Mesendoderm (in vitro differentiated cells): ENCODE data around the gene RBMX.

Experiments
- DNase-seq: peaks from one replicate; pipeline ENCODE4 v3.0.0; 2013
- H2AK5ac ChIP-seq: 2 replicates; pipeline ENCODE4 v1.6.1; 2013; ENCODE audit warnings: low read length, inconsistent platforms
- H2BK120ac ChIP-seq: 2 replicates; pipeline ENCODE4 v1.6.1; 2013; ENCODE audit warnings: low read depth, mild to moderate bottlenecking, low read length, moderate library complexity, mixed read lengths
- H2BK15ac ChIP-seq: replicated peaks from 2 replicates; pipeline ENCODE4 v1.6.1; 2013; ENCODE audit warnings: low read depth, mild to moderate bottlenecking, moderate library complexity
- H2BK5ac ChIP-seq: 2 replicates; pipeline ENCODE4 v1.6.1; 2013; ENCODE audit warnings: low read length, inconsistent platforms
- H3K18ac ChIP-seq: 2 replicates; pipeline ENCODE4 v1.6.1; 2013; ENCODE audit warnings: mild to moderate bottlenecking, low read length, mixed read lengths
- H3K23ac ChIP-seq: one replicate; pipeline ENCODE4 v1.6.1; 2013; ENCODE audit warnings: low read length
- H3K27ac ChIP-seq: 2 replicates; pipeline ENCODE4 v1.5.1; 2013; ENCODE audit warnings: low read depth, mild to moderate bottlenecking, inconsistent platforms, low read length, moderate library complexity
- H3K27me3 ChIP-seq: 2 replicates; pipeline ENCODE4 v1.6.1; 2013; ENCODE audit warnings: low read length, control low read depth, mild to moderate bottlenecking, inconsistent platforms; ENCODE audit not compliant: insufficient read depth, poor library complexity
- H3K36me3 ChIP-seq: 2 replicates; pipeline ENCODE4 v1.6.1; 2013; ENCODE audit warnings: low read length, inconsistent platforms; ENCODE audit not compliant: control insufficient read depth, insufficient read depth
- H3K4ac ChIP-seq: one replicate; pipeline ENCODE4 v1.6.1; 2013; ENCODE audit warnings: low read depth, mild to moderate bottlenecking, low read length, moderate library complexity
- H3K4me1 ChIP-seq: 2 replicates; pipeline ENCODE4 v1.6.1; 2013; ENCODE audit warnings: low read depth, low read length, inconsistent platforms; ENCODE audit not compliant: control insufficient read depth
- H3K4me2 ChIP-seq: 2 replicates; pipeline ENCODE4 v1.6.1; 2013; ENCODE audit warnings: low read length
- H3K4me3 ChIP-seq: 2 replicates; pipeline ENCODE4 v1.5.1; 2013; ENCODE audit warnings: mild to moderate bottlenecking, low read length
- H3K56ac ChIP-seq: one replicate; pipeline ENCODE4 v1.6.1; 2013; ENCODE audit warnings: low read length
- H3K79me1 ChIP-seq: 2 replicates; pipeline ENCODE4 v1.6.1; 2013; ENCODE audit warnings: low read length, inconsistent platforms
- H3K79me2 ChIP-seq: 2 replicates; pipeline ENCODE4 v1.6.1; 2013; ENCODE audit warnings: mild to moderate bottlenecking, low read length; ENCODE audit not compliant: control insufficient read depth, insufficient read depth
- H3K9ac ChIP-seq: 2 replicates; pipeline ENCODE4 v1.6.1; 2013; ENCODE audit warnings: low read length, inconsistent platforms
- H4K5ac ChIP-seq: one replicate; pipeline ENCODE4 v1.6.1; 2013; ENCODE audit warnings: low read length
- H4K8ac ChIP-seq: one replicate; pipeline ENCODE4 v1.6.1; 2013; ENCODE audit warnings: low read depth, mild to moderate bottlenecking, control low read depth, low read length, moderate library complexity
- WGBS: extraction: QIAGEN DNeasy Blood & Tissue Kit; methylation state at CpG from one replicate; pipeline ENCODE4 v1.1.7; 2013; ENCODE audit warnings: low lambda C conversion rate, missing lambda C conversion rate; ENCODE audit not compliant: insufficient coverage; ENCODE audit errors: extremely low coverage; 5-methylcytosine and 5-hydroxymethylcytosine counted together

Gene RBMX

DNA sequence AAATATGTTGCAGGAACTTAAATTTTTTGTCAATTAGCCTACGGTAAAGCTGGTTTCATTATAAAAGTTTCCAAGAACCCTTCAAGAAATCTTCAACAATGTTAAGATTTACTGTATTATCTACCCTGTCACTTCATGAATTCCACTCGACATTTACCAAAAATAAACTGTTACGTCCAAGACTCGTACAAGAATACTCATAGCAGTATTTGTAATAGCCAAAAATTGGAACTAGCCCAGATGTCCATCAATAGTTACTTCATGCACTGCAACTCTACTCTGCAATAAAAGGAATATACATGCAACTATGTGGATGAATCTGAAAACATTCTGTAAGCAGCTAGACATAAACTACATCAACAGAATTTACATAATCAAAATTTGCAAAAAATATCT lies 13.4 kb downstream of the RBMX start:
- Histone ChIP-seq H4K8ac (no peak overlapping the region), H3K56ac (no peak overlapping the region), H3K27me3 (no peaks in the 10 kb centered on the region), H3K4me1 (no peaks in the 10 kb centered on the region), H3K4me3 (no peak overlapping the region), H3K4me2 (no peak overlapping the region), H3K9ac (no peak overlapping the region), H3K79me2 (no peaks in the 10 kb centered on the region), H3K23ac (no peak overlapping the region), H2BK15ac (no peak overlapping the region), H2BK120ac (no peak overlapping the region), H2AK5ac (no peak overlapping the region), H3K18ac (no peak overlapping the region), H3K36me3 (peaks cover 10% of the 10 kb centered on the region), H3K4ac (no peak overlapping the region), H3K27ac (no peak overlapping the region), H2BK5ac (no peak overlapping the region), H4K5ac (no peak overlapping the region), H3K79me1 (peaks cover 2% of the 10 kb centered on the region)
- DNase-seq = no peak
- no CpG with 5 or more reads among the region's 4 CpGs for WGBS

DNA sequence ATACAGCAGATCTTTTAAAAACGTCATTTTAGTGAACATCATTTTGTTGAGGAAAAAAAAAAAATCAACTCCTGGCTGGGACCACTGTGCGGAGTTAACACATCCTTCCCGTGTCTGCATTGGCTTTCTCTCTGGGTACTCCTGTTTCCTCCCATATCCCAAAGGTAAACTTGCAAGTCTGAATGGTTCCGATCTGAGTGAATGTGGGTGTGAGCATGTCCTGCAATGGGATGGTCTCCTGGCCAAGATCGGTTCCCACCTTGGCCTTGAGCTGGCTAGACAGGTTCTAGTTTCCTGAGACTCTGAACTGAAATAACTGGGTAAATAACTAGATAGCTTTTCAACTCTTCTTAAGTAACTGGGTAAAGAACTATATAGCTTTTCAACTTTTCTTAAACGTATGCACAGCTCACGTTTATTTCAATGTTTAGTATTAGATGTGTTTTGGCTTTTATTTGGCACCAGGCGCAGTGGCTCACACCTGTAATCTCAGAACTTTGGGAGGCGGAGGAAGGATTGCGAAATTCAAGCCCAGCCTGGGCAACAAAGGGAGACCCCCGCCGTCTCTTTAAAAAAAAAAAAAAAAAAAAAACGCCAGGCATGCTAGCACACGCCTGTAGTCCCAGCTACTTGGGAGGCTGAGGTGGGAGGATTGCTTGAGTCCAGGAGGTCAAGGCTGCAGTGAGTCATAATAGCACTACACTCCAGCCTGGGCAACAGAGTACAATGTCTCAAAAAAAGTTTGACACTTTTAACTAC lies 14.0 kb downstream of the RBMX start:
- Histone ChIP-seq H3K9ac (no peak overlapping the region), H3K27ac (no peak overlapping the region), H3K27me3 (no peaks in the 10 kb centered on the region), H3K56ac (no peak overlapping the region), H3K18ac (no peak overlapping the region), H3K79me1 (peaks cover 2% of the 10 kb centered on the region), H2BK5ac (no peak overlapping the region), H4K5ac (no peak overlapping the region), H3K79me2 (no peaks in the 10 kb centered on the region), H4K8ac (no peak overlapping the region), H3K23ac (no peak overlapping the region), H3K4ac (no peak overlapping the region), H3K4me2 (no peak overlapping the region), H2BK120ac (no peak overlapping the region), H2AK5ac (no peak overlapping the region), H2BK15ac (no peak overlapping the region), H3K36me3 (peaks cover 8% of the 10 kb centered on the region), H3K4me1 (no peaks in the 10 kb centered on the region), H3K4me3 (no peak overlapping the region)
- no peak for DNase-seq
- no CpG with 5 or more reads among the region's 14 CpGs for WGBS

DNA sequence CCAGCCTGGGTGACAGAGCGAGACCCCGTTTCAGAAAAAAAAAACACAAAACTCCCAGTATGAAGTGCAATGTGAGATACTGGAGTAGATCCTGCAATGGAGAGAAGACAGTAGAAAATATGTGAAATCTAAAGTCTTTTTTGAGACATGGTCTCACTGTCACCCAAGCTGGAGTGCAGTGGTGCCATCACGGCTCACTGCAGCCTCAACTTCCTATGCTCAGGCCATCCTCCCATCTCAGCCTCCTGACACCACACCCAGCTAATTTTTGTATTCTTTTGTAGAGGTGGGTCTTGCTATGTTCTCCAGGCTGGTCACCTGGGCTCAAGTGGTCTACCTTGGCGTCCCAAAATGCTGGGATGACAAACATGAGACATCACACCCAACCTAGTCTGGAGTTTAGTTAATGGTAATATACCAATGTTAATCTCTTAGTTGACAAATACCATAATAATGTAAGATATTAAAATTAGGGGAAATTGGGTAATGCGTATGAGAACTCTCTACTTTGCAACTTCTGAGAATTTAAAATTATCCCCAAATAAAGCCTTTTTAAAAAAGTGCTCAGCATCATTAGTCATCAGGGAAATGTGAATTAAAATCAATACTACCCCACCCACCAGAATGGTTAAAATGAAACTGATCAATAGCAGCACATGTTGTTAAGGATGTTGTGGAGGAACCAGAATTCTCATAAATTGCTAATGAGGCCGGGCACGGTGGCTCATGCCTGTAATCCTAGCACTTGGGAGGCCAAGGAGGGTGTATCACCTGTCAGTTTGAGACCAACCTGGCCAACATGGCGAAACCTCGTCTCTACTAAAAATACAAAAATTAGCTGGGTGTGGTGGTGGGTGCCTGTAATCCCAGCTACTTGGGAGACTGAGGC lies 15.0 kb downstream of the RBMX start:
- Histone ChIP-seq H2AK5ac (no peak overlapping the region), H3K27ac (no peak overlapping the region), H3K9ac (no peak overlapping the region), H3K36me3 (peaks cover 8% of the 10 kb centered on the region), H3K18ac (no peak overlapping the region), H2BK120ac (no peak overlapping the region), H3K79me2 (no peaks in the 10 kb centered on the region), H2BK5ac (no peak overlapping the region), H4K8ac (no peak overlapping the region), H3K27me3 (no peaks in the 10 kb centered on the region), H3K23ac (no peak overlapping the region), H2BK15ac (no peak overlapping the region), H3K56ac (no peak overlapping the region), H3K4ac (no peak overlapping the region), H3K4me1 (no peaks in the 10 kb centered on the region), H3K79me1 (peaks cover 2% of the 10 kb centered on the region), H3K4me2 (no peak overlapping the region), H3K4me3 (no peak overlapping the region), H4K5ac (no peak overlapping the region)
- DNase-seq = no peak
- no CpG with 5 or more reads among the region's 9 CpGs for WGBS

DNA sequence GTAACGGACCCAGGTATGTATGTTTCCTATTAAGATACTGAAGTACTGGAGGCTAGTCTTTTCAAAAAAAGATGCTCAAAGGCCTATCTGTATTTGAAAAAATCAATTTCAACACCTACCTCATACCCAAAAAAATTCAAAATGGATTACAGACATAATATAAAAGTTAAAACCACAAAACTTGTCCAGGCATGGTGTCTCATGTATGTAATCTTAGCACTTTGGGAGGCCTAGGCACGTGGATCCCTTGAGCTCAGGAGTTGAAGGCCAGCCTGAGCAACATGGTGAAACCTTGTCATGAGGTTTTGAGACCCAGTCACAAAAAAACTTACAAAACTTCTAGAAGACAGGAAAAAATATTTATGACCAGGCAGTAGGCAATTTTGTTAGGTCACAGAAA lies 16.7 kb downstream of the RBMX start:
- no peak overlapping the region for H2BK5ac ChIP-seq
- no peak overlapping the region for H3K4me3 ChIP-seq
- H3K79me1 ChIP-seq = peaks cover 2% of the 10 kb centered on the region
- no peaks in the 10 kb centered on the region for H3K27me3 ChIP-seq
- WGBS = no CpG with 5 or more reads among the region's 2 CpGs
- H2AK5ac ChIP-seq = no peak overlapping the region
- no peak overlapping the region for H2BK15ac ChIP-seq
- H3K18ac ChIP-seq = no peak overlapping the region
- no peaks in the 10 kb centered on the region for H3K4me1 ChIP-seq
- no peak overlapping the region for H3K23ac ChIP-seq
- H3K4me2 ChIP-seq = no peak overlapping the region
- no peak overlapping the region for H3K27ac ChIP-seq
- H4K5ac ChIP-seq = no peak overlapping the region
- no peak overlapping the region for H3K9ac ChIP-seq
- H3K36me3 ChIP-seq = peaks cover 7% of the 10 kb centered on the region
- no peak for DNase-seq
- H2BK120ac ChIP-seq = no peak overlapping the region
- H3K79me2 ChIP-seq = no peaks in the 10 kb centered on the region
- no peak overlapping the region for H3K56ac ChIP-seq
- H3K4ac ChIP-seq = no peak overlapping the region
- no peak overlapping the region for H4K8ac ChIP-seq

DNA sequence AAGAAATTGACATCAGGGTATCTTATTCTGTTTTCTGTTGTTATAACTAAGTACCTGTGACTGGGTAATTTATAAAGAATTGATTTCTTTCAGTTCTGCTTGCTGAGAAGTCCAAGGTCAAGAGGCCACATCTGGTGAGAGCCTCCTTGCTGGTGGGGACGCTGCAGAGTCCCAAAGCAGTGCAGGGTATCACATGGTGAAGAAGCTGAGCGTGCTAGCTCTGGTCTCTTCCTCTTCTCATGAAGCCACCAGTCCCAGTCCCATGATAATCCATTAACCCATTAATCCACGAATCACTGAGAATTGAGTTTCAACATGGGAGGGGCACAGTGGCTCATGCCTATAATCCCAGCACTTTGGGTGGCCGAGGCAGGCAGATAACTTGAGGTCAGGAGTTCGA lies 18.0 kb downstream of the RBMX start:
- Histone ChIP-seq H3K9ac (no peak overlapping the region), H3K18ac (no peak overlapping the region), H2BK120ac (no peak overlapping the region), H3K23ac (no peak overlapping the region), H3K79me1 (no peaks in the 10 kb centered on the region), H3K36me3 (peaks cover 3% of the 10 kb centered on the region), H3K27ac (no peak overlapping the region), H3K79me2 (no peaks in the 10 kb centered on the region), H3K4me1 (no peaks in the 10 kb centered on the region), H3K4me2 (no peak overlapping the region), H2BK5ac (no peak overlapping the region), H3K4ac (no peak overlapping the region), H4K8ac (no peak overlapping the region), H3K56ac (no peak overlapping the region), H3K27me3 (no peaks in the 10 kb centered on the region), H3K4me3 (no peak overlapping the region), H4K5ac (no peak overlapping the region), H2BK15ac (no peak overlapping the region), H2AK5ac (no peak overlapping the region)
- DNase-seq = no peak
- no CpG with 5 or more reads among the region's 5 CpGs for WGBS
